Forelimb muscle (tissue), 1 donor: ENCODE measurements around the gene UBE2J2. TPM values are rescaled to one million over a fixed set of nuclear protein-coding genes. Genes with fewer than 3 reads are reported as not detected.
"Not testable (repeated sequence)": the region's sequence is repeated elsewhere in the genome, so short reads cannot be mapped to it uniquely, and the experiment has no call there.

Experiments used
- DNase-seq: peaks from one replicate; pipeline ENCODE4 v3.0.0-alpha.2; 2013; ENCODE audit warnings: low read depth
- polyA plus RNA-seq: library from polyadenylated mRNA; unstranded; fragments of 120-200 nt; gene quantifications from one replicate; pipeline ENCODE4 v1.2.1, GENCODE V29; 2013; ENCODE audit not compliant: insufficient read length

The UBE2J2 gene
- 38.8 TPM for polyA plus RNA-seq

- DNase-seq: peak; percentile 52
Measured at GRCh38 chr1:1273512-1274298, at the start of gene UBE2J2. TSS of gene UBE2J2 (minus strand) at chr1:1273854. CDS start at chr1:1267992, 5,862 bp downstream.

- no peak for DNase-seq
Measured at GRCh38 chr1:1322952-1323351, 49.3 kb upstream of the UBE2J2 start.

GRCh38 chr1:1322418-1322817, 48.8 kb upstream of the UBE2J2 start:
- DNase-seq: no peak

- DNase-seq: no peak
Measured at GRCh38 chr1:1321477-1321876, 47.8 kb upstream of the UBE2J2 start.

- DNase-seq: no peak
Measured at GRCh38 chr1:1320666-1321448, 47.2 kb upstream of the UBE2J2 start.

- no peak for DNase-seq
Measured at GRCh38 chr1:1319646-1319941, 45.9 kb upstream of the UBE2J2 start.

GRCh38 chr1:1318777-1319645, 45.4 kb upstream of the UBE2J2 start:
- no peak for DNase-seq

- no peak for DNase-seq
Measured at GRCh38 chr1:1318131-1318652, 44.5 kb upstream of the UBE2J2 start.

- DNase-seq: no peak
Measured at GRCh38 chr1:1317420-1317819, 43.8 kb upstream of the UBE2J2 start.

- DNase-seq: not testable (repeated sequence)
Measured at GRCh38 chr1:1316199-1316598, 42.5 kb upstream of the UBE2J2 start.

GRCh38 chr1:1315435-1315954, 41.8 kb upstream of the UBE2J2 start:
- DNase-seq: no peak

GRCh38 chr1:1314678-1315335, 41.2 kb upstream of the UBE2J2 start:
- no peak for DNase-seq

- no peak for DNase-seq
Measured at GRCh38 chr1:1314237-1314586, 40.6 kb upstream of the UBE2J2 start.

- DNase-seq: no peak
Measured at GRCh38 chr1:1313500-1314236, 40.0 kb upstream of the UBE2J2 start.

GRCh38 chr1:1312450-1313314, 39.0 kb upstream of the UBE2J2 start:
- DNase-seq: no peak

GRCh38 chr1:1311107-1312104, 37.8 kb upstream of the UBE2J2 start:
- DNase-seq: no peak

- DNase-seq: no peak
Measured at GRCh38 chr1:1310476-1311053, 36.9 kb upstream of the UBE2J2 start.

- no peak for DNase-seq
Measured at GRCh38 chr1:1310109-1310385, 36.4 kb upstream of the UBE2J2 start.
